Stimulated activated CD8-positive, alpha-beta memory T cell treated with anti-CD3 and anti-CD28 coated beads, Interleukin-12 subunit alpha, Interleukin-12 subunit beta, amount 100 ng/mL, for 4 hours (primary cell): Measurements from ENCODE around the gene SLC19A1.
"Not testable (repeated sequence)": the region's sequence is repeated elsewhere in the genome, so short reads cannot be mapped to it uniquely, and the experiment has no call there.

ENCODE experiments used
- DNase-seq: peaks from one replicate; pipeline ENCODE4 v3.0.0-alpha.2; 2020; ENCODE audit warnings: low read depth

The SLC19A1 gene

DNA sequence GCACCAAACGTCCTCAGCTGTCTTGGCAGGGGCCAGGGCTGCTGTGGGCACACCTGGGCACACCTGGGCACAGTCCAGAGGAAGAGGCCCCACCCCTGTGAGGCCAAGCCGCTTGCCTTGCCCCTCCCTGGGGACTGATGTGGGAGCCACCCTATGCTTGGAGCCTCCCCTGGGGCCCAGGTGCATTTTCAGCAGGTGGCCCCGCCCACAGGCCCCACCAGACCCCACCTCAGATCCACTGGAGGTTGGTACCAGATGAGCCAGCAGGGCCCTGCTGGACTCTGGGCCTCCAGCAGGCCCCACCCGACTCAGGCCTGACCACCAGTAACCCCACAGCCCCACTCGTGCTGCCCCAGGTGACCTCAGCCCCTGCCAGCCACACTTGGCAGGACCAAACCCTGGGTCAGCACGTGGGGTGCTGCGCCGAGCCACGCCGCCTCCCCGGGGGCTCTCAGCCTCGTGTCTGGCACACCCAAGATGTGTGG, 8.8 kb downstream of the SLC19A1 start:
- no peak for DNase-seq

- no peak for DNase-seq
Observed at GRCh38 chr21:45532826-45533360, 9.3 kb downstream of the SLC19A1 start.

DNA sequence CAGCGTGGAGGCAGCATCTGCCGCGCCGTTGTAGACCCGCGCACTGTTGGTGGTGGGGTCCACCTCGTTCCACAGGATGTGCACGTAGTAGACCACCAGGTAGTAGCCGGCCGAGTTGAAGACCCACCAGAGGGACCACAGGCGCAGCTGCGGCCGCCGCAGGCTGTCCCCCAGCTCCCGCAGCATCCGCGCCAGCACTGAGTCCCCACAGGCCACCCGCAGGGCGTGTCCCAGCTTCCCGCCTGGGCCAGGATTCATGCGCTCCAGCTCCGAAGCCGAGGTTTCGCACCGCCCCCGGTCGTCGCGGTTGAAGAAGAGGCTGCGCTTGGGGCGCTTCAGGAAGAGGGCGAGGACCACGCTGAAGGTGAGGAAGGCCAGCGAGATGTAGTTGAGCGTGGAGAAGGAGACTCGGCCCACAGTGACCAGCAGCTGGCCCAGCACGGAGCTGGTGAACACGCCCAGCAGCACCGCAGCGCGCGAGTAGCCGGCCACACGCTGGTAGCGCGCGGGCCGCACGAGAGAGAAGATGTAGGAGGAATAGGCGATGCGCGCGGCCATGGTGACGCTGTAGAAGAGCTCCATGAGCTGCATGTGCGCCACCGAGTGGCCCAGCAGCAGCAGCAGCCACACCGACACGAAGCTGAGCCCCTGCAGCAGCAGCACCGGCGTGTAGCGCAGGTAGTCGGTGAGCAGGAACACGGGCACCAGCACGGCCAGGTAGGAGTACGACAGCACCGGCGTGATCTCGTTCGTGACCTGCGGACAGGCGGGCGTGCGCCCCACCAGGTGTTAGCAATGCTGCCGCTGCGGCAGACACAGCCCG, 10.6 kb downstream of the SLC19A1 start:
- no peak for DNase-seq

- DNase-seq = not testable (repeated sequence)
Observed at GRCh38 chr21:45531114-45531392, 11.2 kb downstream of the SLC19A1 start.

DNA sequence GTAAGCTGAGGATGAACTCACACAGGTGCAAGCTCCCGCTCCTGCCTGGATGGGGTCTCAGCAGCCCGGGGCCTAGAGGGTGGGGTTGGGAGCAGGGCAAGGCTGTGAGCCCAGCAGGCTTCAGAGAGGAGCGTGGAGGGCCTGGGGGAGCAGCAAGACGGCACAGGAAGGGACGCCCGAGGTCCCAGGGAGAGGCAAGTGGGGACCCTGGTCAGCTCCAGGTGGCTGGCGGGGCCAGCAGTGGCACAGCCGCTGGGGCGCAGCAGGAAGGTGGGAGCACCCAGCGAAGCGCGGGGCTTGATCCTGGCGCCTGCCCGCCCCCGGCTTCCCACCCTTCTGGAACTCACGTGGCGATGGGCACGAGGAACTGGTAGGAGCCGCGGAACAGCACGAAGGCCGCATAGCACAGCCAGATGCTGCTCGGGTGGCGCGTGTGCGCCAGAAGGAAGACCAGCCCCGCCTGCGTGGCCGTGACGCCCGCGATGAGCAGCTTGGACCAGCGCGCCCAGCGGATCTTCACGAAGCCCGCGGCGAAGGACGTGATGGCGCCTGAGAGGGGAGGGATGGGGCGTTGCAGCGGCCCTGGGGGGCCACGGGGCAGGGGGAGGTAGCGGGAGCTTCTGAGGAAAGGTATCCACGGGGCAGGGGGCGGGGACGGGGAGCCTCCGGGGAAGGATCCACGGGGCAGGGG, 11.7 kb downstream of the SLC19A1 start:
- DNase-seq = no peak

DNA sequence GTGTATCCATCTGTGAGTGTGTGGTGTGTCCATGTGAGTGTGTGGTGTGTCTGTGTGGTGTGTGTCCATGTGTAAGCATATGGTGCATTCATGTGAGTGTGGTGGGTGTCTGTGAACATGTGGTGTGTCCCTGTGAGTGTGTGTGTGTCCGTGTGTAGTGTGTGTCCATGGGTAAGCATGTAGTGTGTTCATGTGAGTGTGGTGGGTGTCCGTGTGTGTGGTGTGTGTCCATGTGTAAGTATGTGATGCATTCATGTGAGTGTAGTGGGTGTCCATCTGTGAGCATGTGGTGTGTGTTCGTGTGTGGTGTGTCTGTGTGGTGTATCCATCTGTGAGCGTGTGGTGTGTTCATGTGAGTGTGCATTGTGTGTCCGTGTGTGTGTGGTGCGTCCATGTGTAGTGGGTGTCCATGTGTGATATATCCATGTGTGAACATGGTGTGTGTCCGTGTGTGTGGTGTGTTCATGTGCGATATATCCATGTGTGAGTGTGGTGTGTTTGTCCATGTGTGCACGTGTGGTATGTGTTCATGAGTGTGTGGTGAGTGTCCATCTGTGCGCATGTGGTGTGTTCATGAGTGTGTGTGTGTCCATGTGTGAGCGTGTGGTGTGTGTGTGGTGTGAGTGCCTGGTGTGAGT, 12.3 kb downstream of the SLC19A1 start:
- DNase-seq = no peak

DNA sequence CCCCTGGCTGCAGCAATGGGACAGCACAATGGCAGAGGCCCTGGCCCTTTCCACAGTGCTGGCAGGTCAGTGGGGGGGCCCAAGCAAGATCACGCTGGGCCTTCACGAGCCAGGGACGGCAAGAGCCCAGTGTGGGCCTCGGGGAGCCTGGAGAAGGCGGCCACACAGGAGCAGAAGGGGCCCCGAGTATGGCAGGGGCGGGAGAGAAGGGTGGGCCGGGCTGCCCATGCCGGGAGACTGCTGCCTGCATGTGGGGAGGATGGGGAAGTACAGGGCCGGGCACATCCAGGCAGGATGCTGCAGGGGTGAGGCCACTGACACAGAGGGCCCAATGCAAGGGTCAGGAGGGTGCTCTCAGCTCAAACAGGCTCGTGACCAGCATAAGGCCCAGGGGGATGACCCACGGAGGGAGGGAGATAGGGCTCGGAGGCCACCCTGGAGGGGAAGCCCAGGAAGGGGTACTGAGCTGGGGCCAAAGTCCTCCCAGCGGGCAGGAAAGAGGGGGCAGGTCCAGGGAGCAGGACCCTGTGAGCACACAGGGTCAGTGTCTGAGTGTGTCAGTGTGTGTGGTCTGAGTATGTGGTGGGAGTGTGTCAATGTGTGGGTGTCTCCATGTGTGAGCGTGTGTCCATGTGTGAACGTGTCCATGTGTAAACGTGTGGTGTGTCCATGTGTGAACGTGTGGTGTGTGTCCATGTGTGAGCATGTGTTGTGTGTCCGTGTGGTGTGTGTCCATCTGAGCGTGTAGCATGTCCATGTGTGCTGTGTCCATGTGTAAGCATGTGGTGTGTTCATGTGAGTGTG, 13.1 kb downstream of the SLC19A1 start:
- DNase-seq = no peak

GRCh38 chr21:45528028-45528705, 14.1 kb downstream of the SLC19A1 start:
- no peak for DNase-seq

- DNase-seq = not testable (repeated sequence)
Observed at GRCh38 chr21:45527151-45527999, 14.9 kb downstream of the SLC19A1 start.

DNA sequence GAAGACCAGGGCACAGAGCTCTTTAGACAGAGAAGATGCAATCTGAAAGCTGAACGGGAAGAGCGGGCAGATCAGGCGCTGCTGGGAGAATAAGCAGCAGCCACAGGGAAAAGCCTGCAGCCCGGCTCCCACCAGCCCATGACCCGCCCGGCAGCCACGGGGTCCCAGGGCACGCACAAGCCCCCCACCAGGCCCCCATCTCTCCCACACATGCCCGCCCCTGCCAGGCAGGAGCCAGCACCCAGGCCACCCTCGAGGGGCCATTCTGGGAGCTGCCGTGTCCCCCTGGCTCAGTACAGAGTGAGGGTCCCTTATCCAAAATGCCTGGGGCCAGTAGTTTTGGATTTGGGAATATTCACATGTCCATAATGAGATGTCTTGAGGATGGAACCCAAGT, 16.3 kb downstream of the SLC19A1 start:
- DNase-seq = no peak

GRCh38 chr21:45525153-45525909, 16.9 kb downstream of the SLC19A1 start:
- no peak for DNase-seq

DNA sequence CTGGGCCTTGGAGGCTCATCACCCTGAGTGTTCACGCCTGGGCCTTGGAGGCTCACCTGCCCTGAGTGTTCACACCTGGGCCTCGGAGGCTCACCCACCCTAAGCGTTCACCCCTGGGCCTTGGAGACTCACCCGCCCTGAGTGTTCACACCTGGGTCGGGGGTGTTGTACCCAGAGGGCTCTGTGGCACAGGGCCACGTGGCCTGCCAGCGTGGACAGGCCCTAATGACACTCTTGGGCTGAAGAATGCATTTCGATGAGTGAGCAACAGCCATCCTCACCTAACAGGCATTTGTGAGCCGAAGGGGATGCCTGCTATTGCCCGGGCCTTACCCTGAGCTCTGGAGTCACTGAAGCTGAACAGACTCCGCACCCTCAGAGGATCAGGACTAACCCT, 17.5 kb downstream of the SLC19A1 start:
- no peak for DNase-seq

DNA sequence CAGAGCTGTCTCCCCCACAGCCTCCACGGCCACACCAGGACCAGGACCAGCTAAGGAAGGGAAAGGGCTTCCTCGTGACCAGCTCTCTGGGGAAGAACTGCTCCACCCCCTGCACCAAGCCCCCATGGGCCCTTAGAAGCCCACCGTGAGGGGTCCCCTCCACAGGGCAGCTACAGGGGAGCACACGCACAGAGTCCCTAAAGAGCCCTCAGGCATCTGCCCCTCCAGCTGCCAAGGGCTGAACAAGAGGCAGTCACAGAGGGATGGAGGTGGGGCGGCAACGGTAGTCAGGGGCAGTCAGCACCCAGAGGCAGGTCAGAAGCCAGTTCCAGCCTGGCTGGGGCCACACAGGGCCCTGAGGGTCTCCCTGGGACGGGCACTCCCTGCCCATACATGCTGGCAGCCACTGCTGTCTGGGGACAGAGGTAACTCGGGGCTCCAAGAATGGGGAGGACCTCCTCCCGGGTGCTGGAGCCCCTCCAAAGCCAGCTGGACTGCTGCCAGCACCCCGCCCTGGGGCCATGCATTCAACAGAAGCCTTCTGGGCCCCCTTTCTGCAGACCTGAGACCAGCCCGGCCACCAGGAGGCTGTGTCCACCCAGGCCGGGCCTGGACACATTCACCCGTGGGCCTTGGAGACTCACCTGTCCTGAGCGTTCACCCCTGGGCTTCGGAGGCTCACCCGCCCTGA, 18.7 kb downstream of the SLC19A1 start:
- DNase-seq = no peak

DNA sequence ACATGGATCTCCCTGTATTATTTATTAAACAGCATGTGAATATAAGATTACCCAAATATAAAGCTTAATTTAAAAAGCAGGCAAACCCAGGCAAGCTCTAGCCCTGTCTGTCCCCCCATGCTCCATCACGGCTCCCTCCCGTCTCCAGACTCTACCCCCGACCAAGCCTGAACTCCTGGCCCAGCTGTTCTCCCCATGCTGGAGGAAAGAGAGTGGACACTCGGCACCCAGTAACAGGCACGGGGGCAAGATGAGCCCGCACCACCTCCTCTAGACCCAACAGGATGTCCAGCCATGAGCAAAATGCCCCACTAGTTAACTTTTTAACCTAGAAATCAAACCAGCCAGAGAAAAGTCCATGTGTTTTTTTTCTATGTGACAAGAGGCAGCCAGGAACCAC, 19.3 kb downstream of the SLC19A1 start:
- no peak for DNase-seq

DNA sequence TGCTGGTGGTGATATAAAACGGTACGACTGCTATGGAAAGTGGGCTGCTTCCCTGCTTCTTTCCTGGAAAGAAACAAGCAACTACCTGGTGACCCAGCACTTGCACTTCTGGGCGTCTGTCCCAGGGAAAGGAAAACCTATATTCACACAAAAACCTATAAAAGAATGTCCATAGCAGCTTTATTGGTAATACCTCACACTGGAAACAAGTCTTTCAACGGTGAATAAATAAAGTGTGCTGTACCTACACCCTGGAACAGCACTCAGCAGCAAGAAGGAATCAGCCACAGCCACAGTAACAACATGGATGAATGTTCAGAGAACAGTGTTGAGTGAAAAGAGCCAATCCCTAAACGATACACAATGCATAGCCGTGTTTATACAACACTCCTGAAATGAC, 19.9 kb downstream of the SLC19A1 start:
- DNase-seq = no peak

- no peak for DNase-seq
Observed at GRCh38 chr21:45521241-45521640, 21.0 kb downstream of the SLC19A1 start.

GRCh38 chr21:45519182-45519581, 23.1 kb downstream of the SLC19A1 start:
- DNase-seq = no peak

GRCh38 chr21:45518742-45519141, 23.5 kb downstream of the SLC19A1 start:
- no peak for DNase-seq
